Thyroid gland (tissue), 4 donors: Measurements from ENCODE around the gene MTUS2. TPM values are rescaled to one million over a fixed set of nuclear protein-coding genes. Genes with fewer than 3 reads are reported as not detected.

Experiments
- DNase-seq, 2 donors: peaks; one replicate each; pipeline ENCODE4 v3.0.0-alpha.2; 2019
- H3K27ac ChIP-seq, 3 donors: fragments of 200-600 bp; sonication (generic); 1 replicate in 2 of 3; 2 replicates in 1 of 3; pipeline ENCODE4 v1.5.1; 2016 to 2019; ENCODE audit warnings: mild to moderate bottlenecking in 1 of 3, moderate library complexity in 1 of 3
- H3K27me3 ChIP-seq: fragments of 200-600 bp; sonication (generic); one replicate; pipeline ENCODE4 v1.5.1; 2019
- H3K36me3 ChIP-seq, 2 donors: fragments of 200-600 bp; sonication (generic); one replicate each; pipeline ENCODE4 v1.5.1; 2016 to 2019
- H3K4me1 ChIP-seq, 2 donors: fragments of 200-600 bp; sonication (generic); one replicate each; pipeline ENCODE4 v1.5.1; 2017 to 2019
- H3K4me3 ChIP-seq, 3 donors: fragments of 200-600 bp; sonication (generic); replicated peaks in 1 of 3; 1 replicate in 2 of 3; 2 replicates in 1 of 3; pipeline ENCODE4 v1.5.1; 2016; ENCODE audit warnings: mild to moderate bottlenecking in 1 of 3
- H3K9me3 ChIP-seq: fragments of 200-600 bp; sonication (generic); one replicate; pipeline ENCODE4 v1.5.1; 2017
- POLR2A ChIP-seq, 2 donors: fragments of 450-650 bp; IDR thresholded peaks; one replicate each; pipeline ENCODE4 v1.6.1; 2017; ENCODE audit warnings: antibody characterized with exemption in 2 of 2, mild to moderate bottlenecking in 2 of 2, moderate library complexity in 1 of 2
- WGBS, 2 donors: methylation state at CpG; one replicate each; pipeline ENCODE4 v1.1.5; 2017; 5-methylcytosine and 5-hydroxymethylcytosine counted together
- intact Hi-C: fragments of 100-400 bp; cut with DNase I; formaldehyde crosslinking; loops from one replicate; pipeline ENCODE4 v1.15.1; 2023
- total RNA-seq, 4 donors: library from RNA; depleted of rRNA; stranded (reverse); fragments of >200 nt; gene quantifications; one replicate each; pipeline ENCODE4 v1.2.3, GENCODE V29; 2016
- TF ChIP-seq, protein P1 (sequence below), 6 experiments: fragments of 200-600 bp in 3 of 6; fragments of 450-650 bp in 3 of 6; sonication (generic) in 3 of 6; IDR thresholded peaks; one replicate each; pipeline ENCODE4 v1.5.1; 2016 to 2019; ENCODE audit warnings: antibody characterized with exemption in 6 of 6, mild to moderate bottlenecking in 2 of 6, inconsistent platforms in 1 of 6, moderate library complexity in 1 of 6

The MTUS2 gene
- total RNA-seq, 4 donors from 2014 or later = 0.98 to 1.5 (median 1.1) TPM

- 79 to 84% methylated on average over 5 of the region's 5 CpGs for WGBS, 2 donors
Observed at GRCh38 chr13:29021717-29022116, 201.6 kb downstream of the MTUS2 start.

GRCh38 chr13:29022410-29022809 lies 202.3 kb downstream of the MTUS2 start:
- H3K36me3 ChIP-seq = no peaks in the 10 kb centered on the region
- H3K27ac ChIP-seq = no peak overlapping the region
- 85% methylated on average over 4 of the region's 4 CpGs for WGBS, 2 donors
- H3K9me3 ChIP-seq = no peaks in the 10 kb centered on the region
- no peak overlapping the region for H3K4me3 ChIP-seq
- no peaks in the 10 kb centered on the region for H3K27me3 ChIP-seq
- intact Hi-C loops = no loop called here
- H3K4me1 ChIP-seq = no peaks in the 10 kb centered on the region
- no peak for TF ChIP-seq POLR2A (IDR thresholded peaks at IDR 0.05)
- TF ChIP-seq, protein P1, sequence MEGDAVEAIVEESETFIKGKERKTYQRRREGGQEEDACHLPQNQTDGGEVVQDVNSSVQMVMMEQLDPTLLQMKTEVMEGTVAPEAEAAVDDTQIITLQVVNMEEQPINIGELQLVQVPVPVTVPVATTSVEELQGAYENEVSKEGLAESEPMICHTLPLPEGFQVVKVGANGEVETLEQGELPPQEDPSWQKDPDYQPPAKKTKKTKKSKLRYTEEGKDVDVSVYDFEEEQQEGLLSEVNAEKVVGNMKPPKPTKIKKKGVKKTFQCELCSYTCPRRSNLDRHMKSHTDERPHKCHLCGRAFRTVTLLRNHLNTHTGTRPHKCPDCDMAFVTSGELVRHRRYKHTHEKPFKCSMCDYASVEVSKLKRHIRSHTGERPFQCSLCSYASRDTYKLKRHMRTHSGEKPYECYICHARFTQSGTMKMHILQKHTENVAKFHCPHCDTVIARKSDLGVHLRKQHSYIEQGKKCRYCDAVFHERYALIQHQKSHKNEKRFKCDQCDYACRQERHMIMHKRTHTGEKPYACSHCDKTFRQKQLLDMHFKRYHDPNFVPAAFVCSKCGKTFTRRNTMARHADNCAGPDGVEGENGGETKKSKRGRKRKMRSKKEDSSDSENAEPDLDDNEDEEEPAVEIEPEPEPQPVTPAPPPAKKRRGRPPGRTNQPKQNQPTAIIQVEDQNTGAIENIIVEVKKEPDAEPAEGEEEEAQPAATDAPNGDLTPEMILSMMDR (IDR thresholded peaks at IDR 0.05) = no peak
- no peak for DNase-seq

More at GRCh38 chr13:29021717-29022116, 201.6 kb downstream of the MTUS2 start:
- intact Hi-C loops = no loop called here
- Histone ChIP-seq H3K27ac (no peak overlapping the region), H3K36me3 (no peaks in the 10 kb centered on the region), H3K9me3 (no peaks in the 10 kb centered on the region), H3K4me1 (no peaks in the 10 kb centered on the region), H3K4me3 (no peak overlapping the region), H3K27me3 (no peaks in the 10 kb centered on the region)
- TF ChIP-seq POLR2A (IDR thresholded peaks at IDR 0.05) = no peak
- TF ChIP-seq, protein P1 (IDR thresholded peaks at IDR 0.05) = no peak
- DNase-seq = no peak

DNA sequence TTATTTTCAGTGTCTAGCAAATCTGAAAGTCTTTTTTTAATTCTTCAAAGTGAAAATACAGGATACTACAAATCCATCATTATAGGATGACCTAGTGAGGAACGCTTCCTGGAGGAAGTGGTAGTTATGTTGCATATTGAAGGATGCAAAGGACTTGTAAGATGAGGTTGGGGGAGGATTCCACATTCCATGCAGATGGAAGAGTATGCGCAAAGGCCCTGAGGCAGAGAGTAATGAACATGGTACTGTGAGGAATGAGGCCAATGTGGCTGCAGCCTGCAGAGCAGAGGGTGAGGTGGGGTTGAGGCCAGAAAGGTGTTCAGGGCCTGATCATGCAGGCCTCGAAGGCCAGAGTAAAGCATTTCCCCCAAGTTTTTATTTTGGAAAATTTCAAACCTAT lies 202.8 kb downstream of the MTUS2 start:
- Histone ChIP-seq H3K4me3 (no peak overlapping the region), H3K4me1 (no peaks in the 10 kb centered on the region), H3K27me3 (no peaks in the 10 kb centered on the region), H3K9me3 (no peaks in the 10 kb centered on the region), H3K27ac (no peak overlapping the region), H3K36me3 (no peaks in the 10 kb centered on the region)
- TF ChIP-seq POLR2A (IDR thresholded peaks at IDR 0.05) = no peak
- TF ChIP-seq, protein P1 (IDR thresholded peaks at IDR 0.05) = no peak
- intact Hi-C loops = no loop called here
- WGBS, 2 donors = 86 to 92% methylated on average over 3 of the region's 3 CpGs
- DNase-seq = no peak

DNA sequence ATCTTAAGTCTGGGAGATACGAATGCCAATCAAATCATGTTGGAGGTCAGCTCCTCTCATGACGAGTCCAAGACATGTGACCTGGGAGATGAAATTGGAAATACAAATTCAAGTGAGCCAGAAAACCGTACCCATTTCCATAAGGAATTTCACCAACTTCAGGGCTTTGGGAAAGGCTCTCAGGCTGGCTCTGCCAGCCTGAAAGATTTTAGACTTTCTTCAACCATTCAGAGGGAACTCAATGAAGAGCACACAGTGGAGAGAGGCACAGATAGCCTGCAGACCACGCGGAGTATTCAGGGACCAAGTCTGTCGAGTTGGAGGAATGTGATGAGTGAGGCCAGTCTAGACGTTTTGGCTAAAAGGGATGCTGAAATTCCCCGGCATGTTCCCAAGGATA lies 204.6 kb downstream of the MTUS2 start:
- Histone ChIP-seq H3K4me1 (no peaks in the 10 kb centered on the region), H3K4me3 (no peak overlapping the region), H3K9me3 (no peaks in the 10 kb centered on the region), H3K27me3 (no peaks in the 10 kb centered on the region), H3K27ac (no peak overlapping the region), H3K36me3 (no peaks in the 10 kb centered on the region)
- DNase-seq = no peak
- intact Hi-C loops = no loop called here
- WGBS, 2 donors = 79 to 82% methylated on average over 8 of the region's 8 CpGs
- no peak for TF ChIP-seq POLR2A (IDR thresholded peaks at IDR 0.05)
- TF ChIP-seq, protein P1 (IDR thresholded peaks at IDR 0.05) = no peak

- no peaks in the 10 kb centered on the region for H3K27me3 ChIP-seq
- H3K36me3 ChIP-seq = no peaks in the 10 kb centered on the region
- no peak overlapping the region for H3K4me3 ChIP-seq
- no peaks in the 10 kb centered on the region for H3K9me3 ChIP-seq
- 90 to 92% methylated on average over 5 of the region's 5 CpGs for WGBS, 2 donors
- TF ChIP-seq, protein P1 (IDR thresholded peaks at IDR 0.05) = no peak
- DNase-seq = no peak
- no peak overlapping the region for H3K27ac ChIP-seq
- no peaks in the 10 kb centered on the region for H3K4me1 ChIP-seq
- intact Hi-C loops = no loop called here
Observed at GRCh38 chr13:29028868-29029267, 208.7 kb downstream of the MTUS2 start.
